Activated T-cell treated with anti-CD3 and anti-CD28 coated beads for 48 hours (primary cell): Measurements from ENCODE around the gene ARHGEF1.

Experiments used
- DNase-seq: peaks from one replicate; pipeline ENCODE4 v3.0.0-alpha.2; 2020; ENCODE audit warnings: low read depth

ARHGEF1 gene

GRCh38 chr19:41882568-41883462, at the start of gene ARHGEF1:
ARHGEF1 (plus strand) TSS chr19:41883184; CDS start chr19:41888083, 4,899 bp downstream.
- peak; percentile 58 for DNase-seq

- DNase-seq, result no peak
These were observed 44.8 kb upstream of the ARHGEF1 start for GRCh38 chr19:41837981-41838708.

- no peak for DNase-seq
These were observed 43.8 kb upstream of the ARHGEF1 start for GRCh38 chr19:41839211-41839610.

- no peak for DNase-seq
These were observed 39.6 kb upstream of the ARHGEF1 start for GRCh38 chr19:41843371-41843770.

GRCh38 chr19:41844601-41845000, 38.4 kb upstream of the ARHGEF1 start, which contains the start of gene LYPD4:
LYPD4 (minus strand) TSS chr19:41844683; CDS start chr19:41839285, 5,398 bp downstream.
- no peak for DNase-seq

GRCh38 chr19:41845001-41845050, 38.2 kb upstream of the ARHGEF1 start, which contains the start of gene DMRTC2:
DMRTC2 (plus strand) TSS chr19:41845042; CDS start chr19:41847429, 2,387 bp downstream.
- DNase-seq, result no peak

GRCh38 chr19:41845051-41845590, 37.9 kb upstream of the ARHGEF1 start:
- DNase-seq, result no peak

- DNase-seq, result no peak
These were observed 35.5 kb upstream of the ARHGEF1 start for GRCh38 chr19:41847351-41848105.

- DNase-seq, result no peak
These were observed 34.3 kb upstream of the ARHGEF1 start for GRCh38 chr19:41848666-41849065.

- no peak for DNase-seq
These were observed 33.9 kb upstream of the ARHGEF1 start for GRCh38 chr19:41849067-41849466.

GRCh38 chr19:41850381-41850780, 32.6 kb upstream of the ARHGEF1 start:
- DNase-seq, result no peak

- no peak for DNase-seq
These were observed 31.5 kb upstream of the ARHGEF1 start for GRCh38 chr19:41851456-41851855.

- DNase-seq, result no peak
These were observed 29.6 kb upstream of the ARHGEF1 start for GRCh38 chr19:41853344-41853743.

GRCh38 chr19:41853768-41854167, 29.2 kb upstream of the ARHGEF1 start:
- DNase-seq, result no peak

GRCh38 chr19:41859213-41859617, 23.8 kb upstream of the ARHGEF1 start:
- DNase-seq, result no peak

- peak; percentile 97 for DNase-seq
These were observed 23.2 kb upstream of the ARHGEF1 start, which contains the start of gene RPS19 for GRCh38 chr19:41859618-41860418. RPS19 (plus strand) TSS chr19:41860255; CDS start chr19:41860775, 520 bp downstream.

- no peak for DNase-seq
These were observed 22.4 kb upstream of the ARHGEF1 start for GRCh38 chr19:41860419-41861115.

- DNase-seq, result no peak
These were observed 21.7 kb upstream of the ARHGEF1 start for GRCh38 chr19:41861116-41861768.

GRCh38 chr19:41861846-41862245, 21.1 kb upstream of the ARHGEF1 start:
- DNase-seq, result no peak

GRCh38 chr19:41862445-41862986, 20.5 kb upstream of the ARHGEF1 start:
- no peak for DNase-seq
